HepG2 (cell line): ENCODE measurements around the gene SP6. TPM values are rescaled to one million over a fixed set of nuclear protein-coding genes. Genes with fewer than 3 reads are reported as not detected.

Experiments used
- MATR3 ChIP-seq: sonication (generic); formaldehyde crosslinking; IDR thresholded peaks from 2 replicates; pipeline ENCODE4 v1.4.0; 2020; ENCODE audit warnings: missing genetic modification reagents
- PRPF4 ChIP-seq: fragments of 200-400 bp; formaldehyde crosslinking; IDR thresholded peaks from 2 replicates; pipeline ENCODE4 v1.6.1; 2016; ENCODE audit warnings: low read length, low read depth; ENCODE audit not compliant: poor library complexity, severe bottlenecking
- PTBP1 ChIP-seq: fragments of 200-400 bp; formaldehyde crosslinking; IDR thresholded peaks from 2 replicates; pipeline ENCODE4 v1.6.1; 2018; ENCODE audit warnings: low read length, low read depth; ENCODE audit not compliant: poor library complexity, severe bottlenecking
- SRSF1 ChIP-seq: fragments of 200-400 bp; formaldehyde crosslinking; optimal IDR thresholded peaks from 2 replicates; pipeline ENCODE3; 2017; ENCODE audit warnings: mild to moderate bottlenecking, low read depth, low read length, moderate library complexity
- polyA plus RNA-seq, 8 experiments: library from polyadenylated mRNA; depleted of rRNA in 3 of 8; stranded (reverse) in 7 of 8; unstranded in 1 of 8; fragments of >200 nt; fragmentation: Illumina TruSeq in 4 of 8; extraction: Trizol in 4 of 8; gene quantifications; 2 replicates each; pipeline versions ENCODE4 v1.2.1 to v1.2.3, GENCODE V29; 2011 to 2016; ENCODE audit warnings: low read depth in 4 of 8, missing spikeins in 1 of 8, mixed read lengths in 1 of 8; ENCODE audit not compliant: insufficient read depth in 1 of 8
- total RNA-seq, 5 experiments: library from RNA; depleted of rRNA; stranded (reverse); fragments of >200 nt; fragmentation: Illumina TruSeq; extraction: Trizol; gene quantifications; 2 replicates each; pipeline ENCODE4 v1.2.3, GENCODE V29; 2016; ENCODE audit warnings: low read depth in 1 of 5
- TF ChIP-seq, protein P1 (sequence below), 2 experiments: sonication (generic) in 1 of 2; formaldehyde crosslinking in 1 of 2; IDR thresholded peaks; 2 replicates each; pipeline versions ENCODE4 v1.4.0 to v1.6.1; 2018 to 2020; ENCODE audit warnings: missing genetic modification reagents in 2 of 2, borderline replicate concordance in 1 of 2, low read depth in 1 of 2, mild to moderate bottlenecking in 1 of 2, missing biosample characterization in 1 of 2
- TF ChIP-seq, protein P2 (sequence below): sonication (generic); formaldehyde crosslinking; IDR thresholded peaks from 2 replicates; pipeline ENCODE4 v1.9.0; 2021; ENCODE audit warnings: missing genetic modification reagents, borderline replicate concordance

SP6 gene
- total and polyA plus RNA-seq, 2 of the 13 experiments (the other 11 are each of a cell fraction or from before 2014, with no cell fraction given): 0.07 TPM

DNA sequence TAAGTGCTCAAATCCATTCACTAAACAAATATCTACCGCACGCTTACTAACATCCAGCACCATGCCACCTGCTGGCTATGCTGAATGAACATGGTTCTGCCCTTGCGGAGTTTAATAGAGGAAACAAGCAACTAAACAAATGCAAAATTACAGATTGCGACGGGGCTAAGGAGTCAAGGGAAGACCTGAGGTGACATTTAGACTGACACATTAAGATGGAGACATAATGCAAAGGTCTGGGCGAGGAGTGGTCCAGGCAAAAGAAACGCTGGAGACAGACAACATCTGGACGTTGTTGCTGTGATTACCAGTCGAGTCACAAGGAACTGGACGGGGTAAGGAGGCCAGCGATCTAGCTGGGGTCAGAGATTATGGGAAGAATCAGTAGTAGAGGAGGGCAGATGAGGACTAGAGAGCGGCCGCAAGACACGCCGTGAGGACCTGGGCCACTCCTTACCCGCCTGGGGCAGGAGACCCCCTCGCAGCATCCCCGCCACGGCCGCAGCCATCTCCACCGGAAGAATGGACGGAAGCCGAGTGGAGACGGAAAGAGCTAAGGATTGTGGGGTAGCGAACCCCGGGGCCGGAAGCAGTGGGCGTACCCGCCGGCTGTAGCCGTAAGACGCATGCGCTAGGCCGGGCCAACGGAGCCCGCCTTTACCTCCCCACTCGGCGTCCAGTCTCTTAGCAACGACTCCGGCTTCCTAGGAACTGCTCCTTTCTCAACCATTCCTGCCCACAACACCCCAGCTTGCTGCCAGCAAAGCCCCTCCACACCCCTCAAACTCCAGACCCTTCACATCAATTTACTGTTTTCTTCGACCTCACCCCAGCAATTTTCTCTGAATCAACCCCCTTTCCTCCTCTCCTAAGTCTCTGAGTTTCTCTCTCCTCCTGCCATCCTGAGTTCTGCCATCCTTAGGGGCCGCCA is 19.7 kb downstream of the SP6 start, which contains the start of the genes LRRC46 and MRPL10 (continued):
- TF ChIP-seq, protein P1, sequence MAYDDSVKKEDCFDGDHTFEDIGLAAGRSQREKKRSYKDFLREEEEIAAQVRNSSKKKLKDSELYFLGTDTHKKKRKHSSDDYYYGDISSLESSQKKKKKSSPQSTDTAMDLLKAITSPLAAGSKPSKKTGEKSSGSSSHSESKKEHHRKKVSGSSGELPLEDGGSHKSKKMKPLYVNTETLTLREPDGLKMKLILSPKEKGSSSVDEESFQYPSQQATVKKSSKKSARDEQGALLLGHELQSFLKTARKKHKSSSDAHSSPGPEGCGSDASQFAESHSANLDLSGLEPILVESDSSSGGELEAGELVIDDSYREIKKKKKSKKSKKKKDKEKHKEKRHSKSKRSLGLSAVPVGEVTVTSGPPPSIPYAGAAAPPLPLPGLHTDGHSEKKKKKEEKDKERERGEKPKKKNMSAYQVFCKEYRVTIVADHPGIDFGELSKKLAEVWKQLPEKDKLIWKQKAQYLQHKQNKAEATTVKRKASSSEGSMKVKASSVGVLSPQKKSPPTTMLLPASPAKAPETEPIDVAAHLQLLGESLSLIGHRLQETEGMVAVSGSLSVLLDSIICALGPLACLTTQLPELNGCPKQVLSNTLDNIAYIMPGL (CRISPR knock-in tag; IDR thresholded peaks at IDR 0.05; ENCODE audit: borderline replicate concordance in 1 of 2, low read depth in 1 of 2): peak; percentile 90
- TF ChIP-seq, protein P2, sequence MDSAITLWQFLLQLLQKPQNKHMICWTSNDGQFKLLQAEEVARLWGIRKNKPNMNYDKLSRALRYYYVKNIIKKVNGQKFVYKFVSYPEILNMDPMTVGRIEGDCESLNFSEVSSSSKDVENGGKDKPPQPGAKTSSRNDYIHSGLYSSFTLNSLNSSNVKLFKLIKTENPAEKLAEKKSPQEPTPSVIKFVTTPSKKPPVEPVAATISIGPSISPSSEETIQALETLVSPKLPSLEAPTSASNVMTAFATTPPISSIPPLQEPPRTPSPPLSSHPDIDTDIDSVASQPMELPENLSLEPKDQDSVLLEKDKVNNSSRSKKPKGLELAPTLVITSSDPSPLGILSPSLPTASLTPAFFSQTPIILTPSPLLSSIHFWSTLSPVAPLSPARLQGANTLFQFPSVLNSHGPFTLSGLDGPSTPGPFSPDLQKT (CRISPR knock-in tag): peak; percentile 99; the same call in 1 of the 2 replicates
- TF ChIP-seq SRSF1: peak; percentile 83
- TF ChIP-seq PTBP1: no peak
- no peak for TF ChIP-seq MATR3 (CRISPR knock-in tag)
- TF ChIP-seq PRPF4: no peak
- TF ChIP-seq, all 625 proteins: peak for 323
